ENCODE measurements around the gene ATG13.

GRCh38 chr11:46603704-46604308 is 13.5 kb upstream of the ATG13 start:
- TF ChIP-seq EZH2 (IDR thresholded peaks at IDR 0.05; ENCODE audit: low read depth) (no peak), CTCF (conservative IDR thresholded peaks at IDR 0.05) (no peak)

Measured in PC-9 (cell line).